GM19324 (cell line): ENCODE results near the gene GAPVD1.

Experiments used
- ATAC-seq: cut with Tn5 transposase; IDR thresholded peaks from one replicate; pipeline ENCODE4 v1.9.1; 2021; ENCODE audit warnings: mild to moderate bottlenecking, moderate library complexity; ENCODE audit not compliant: unreplicated experiment, low FRiP score

Gene GAPVD1

DNA sequence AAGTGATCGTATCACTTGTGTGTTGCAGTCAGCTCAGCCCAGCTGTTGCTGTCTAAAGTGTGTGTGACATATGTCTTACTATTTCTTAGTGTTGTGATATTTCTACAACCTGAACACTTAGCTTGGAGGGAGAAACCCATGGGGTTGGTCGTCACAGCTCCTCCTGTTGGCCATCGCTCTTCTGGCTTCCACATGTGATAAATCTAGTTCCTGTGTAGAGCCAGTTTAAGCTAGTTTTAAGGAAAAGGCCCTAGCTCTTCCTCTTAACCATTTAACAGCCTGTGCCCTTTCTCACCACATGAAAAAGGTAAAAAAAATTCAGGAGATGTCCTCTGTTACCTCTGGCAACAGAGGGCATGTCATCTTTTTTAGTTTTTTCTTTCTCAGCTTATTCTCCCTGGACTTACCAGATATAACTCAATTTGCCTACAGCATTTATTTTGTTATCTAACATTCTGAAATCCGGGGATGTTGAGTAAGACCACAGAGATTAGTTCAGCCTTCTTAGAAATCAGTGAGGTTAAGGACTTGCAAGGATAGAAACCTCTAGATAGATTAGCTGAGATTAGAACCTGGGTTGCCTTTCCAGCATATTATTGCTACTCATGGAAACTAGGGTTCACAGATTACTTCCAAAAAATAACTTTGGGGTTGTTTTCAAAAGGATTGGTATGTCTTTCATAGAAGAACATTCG is 100.4 kb downstream of the GAPVD1 start:
- no peak for ATAC-seq

DNA sequence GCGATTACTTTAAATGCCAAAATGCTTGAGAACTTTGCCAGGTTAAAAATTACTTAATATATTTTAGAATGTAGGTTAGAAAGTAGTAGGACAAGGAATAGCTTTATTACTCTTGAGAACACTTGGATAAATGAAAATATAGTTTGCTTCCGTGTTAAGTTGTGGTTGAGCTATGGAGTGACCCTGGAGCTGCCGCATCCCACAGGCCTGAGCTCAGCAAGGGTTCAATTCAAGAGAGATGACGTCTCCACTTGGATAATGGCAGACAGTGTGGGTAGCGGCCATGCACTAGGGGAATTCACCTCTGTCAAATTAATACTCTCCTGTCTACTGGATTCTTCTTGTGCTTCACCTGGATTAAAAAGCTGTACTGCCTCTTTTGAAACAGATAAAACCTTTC is 105.0 kb downstream of the GAPVD1 start:
- ATAC-seq = no peak

DNA sequence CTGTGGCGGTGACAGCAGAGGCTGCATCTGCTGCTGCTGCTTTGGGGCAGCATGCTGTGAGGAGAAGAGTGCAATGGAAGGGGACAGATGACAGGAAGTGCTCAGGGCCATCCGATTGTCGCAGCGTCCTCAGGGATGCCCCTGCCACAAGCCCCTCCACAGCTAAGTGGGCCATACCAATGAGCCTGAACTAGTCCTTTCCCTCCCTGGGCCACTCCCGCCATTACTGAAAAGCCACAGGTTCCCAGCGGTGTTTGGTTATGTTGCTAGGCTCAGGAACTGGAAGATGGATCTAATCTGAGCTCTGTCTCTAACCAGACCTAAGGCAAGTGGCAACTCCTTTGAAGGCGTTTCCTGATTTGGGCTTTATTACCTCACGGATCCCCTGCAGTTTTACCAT is 109.2 kb downstream of the GAPVD1 start:
- no peak for ATAC-seq

DNA sequence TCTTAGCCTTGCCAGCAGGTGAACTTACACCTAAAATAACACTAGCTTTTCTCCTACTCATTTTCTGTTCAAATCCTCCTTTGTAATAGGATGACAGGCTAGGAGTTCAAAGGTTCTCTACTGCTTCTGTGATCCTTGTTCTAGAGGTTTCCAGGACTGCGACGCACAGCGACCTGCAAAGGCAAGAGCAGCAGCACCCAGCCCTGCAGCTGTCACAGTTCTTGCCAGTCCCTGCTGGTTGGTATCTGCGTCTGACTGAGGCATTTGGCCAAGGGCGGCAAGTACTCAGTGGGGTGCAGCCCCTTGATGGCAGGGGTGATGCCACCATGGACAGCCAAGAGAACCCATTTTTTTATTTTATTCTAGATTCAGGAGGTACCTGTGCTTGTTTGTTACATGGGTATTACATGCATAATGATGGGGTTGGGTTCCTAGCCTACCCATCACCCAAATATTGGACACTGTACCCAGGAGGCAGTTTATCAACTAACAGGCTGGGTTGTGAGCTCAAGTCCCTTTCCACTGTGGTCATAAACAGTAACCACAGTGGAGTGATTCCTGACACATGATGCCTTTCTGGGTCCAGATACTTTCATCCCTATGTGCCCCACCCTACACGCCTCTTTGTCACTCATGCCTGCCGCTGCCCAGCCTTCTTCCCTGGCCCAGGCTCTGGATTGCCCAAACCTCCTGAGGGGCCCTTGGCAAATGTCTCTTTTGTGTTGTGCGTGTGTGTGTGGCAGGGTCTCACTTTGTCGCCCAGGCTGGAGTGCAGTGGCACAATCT is 111.0 kb downstream of the GAPVD1 start:
- no peak for ATAC-seq

DNA sequence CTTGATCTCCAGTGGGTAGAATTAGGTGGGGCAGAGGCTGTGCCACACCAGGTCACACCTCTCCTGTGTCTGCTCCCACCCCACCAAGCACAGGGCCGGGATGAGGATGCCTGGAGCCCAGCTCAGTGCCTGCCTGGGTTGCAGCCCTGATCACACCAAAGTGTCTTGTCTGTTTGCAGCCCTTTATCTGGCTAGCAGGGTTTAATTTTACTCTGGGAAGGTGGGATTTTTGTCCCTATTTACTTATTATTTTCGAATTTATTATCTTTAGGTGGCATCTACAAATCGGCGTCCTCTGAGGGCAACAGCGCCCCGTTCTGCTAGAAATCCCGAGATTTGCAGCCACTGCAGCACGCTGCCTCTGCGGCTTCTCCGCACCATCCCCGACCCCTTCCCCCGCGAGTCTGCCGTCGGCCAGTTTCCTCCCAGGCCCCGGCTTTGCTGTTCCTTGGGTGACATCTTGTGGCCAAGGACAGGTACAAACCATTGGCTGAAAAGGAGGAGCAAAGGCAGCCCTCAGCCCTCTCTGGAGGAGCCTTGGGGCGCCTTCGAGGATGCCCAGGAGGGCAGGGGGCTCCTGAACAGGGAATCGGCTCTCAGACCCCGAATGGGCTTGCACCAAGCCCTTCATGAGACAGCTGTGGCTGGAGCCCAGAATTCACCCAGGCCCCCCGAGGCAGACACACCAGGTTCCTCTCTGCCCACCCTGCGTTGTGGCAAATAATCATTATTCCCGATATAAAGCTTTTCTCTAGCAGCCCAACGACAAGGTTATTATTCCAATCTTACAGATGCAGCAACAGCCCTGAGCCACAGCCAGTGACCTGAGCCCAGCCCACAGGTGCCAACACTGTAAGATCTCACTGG is 113.0 kb downstream of the GAPVD1 start:
- ATAC-seq = no peak

DNA sequence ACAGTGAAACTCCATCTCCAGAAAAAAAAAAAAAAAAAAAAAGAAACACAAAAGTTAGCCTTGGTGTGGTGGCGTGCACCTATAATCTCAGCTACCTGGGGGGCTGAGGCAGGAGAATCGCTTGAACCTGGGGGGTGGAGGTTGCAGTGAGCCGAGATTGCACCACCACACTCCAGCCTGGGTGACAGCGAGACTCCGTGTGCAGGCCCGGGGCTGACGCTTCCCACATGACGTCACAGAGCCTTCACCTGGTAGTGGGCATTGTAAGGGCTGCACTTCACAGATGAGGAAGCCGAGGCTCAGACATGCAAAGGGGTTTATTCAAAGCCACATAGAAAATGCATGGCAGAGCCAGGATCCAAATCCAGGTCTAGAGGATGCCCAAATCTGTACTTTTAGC is 114.2 kb downstream of the GAPVD1 start:
- ATAC-seq = no peak

DNA sequence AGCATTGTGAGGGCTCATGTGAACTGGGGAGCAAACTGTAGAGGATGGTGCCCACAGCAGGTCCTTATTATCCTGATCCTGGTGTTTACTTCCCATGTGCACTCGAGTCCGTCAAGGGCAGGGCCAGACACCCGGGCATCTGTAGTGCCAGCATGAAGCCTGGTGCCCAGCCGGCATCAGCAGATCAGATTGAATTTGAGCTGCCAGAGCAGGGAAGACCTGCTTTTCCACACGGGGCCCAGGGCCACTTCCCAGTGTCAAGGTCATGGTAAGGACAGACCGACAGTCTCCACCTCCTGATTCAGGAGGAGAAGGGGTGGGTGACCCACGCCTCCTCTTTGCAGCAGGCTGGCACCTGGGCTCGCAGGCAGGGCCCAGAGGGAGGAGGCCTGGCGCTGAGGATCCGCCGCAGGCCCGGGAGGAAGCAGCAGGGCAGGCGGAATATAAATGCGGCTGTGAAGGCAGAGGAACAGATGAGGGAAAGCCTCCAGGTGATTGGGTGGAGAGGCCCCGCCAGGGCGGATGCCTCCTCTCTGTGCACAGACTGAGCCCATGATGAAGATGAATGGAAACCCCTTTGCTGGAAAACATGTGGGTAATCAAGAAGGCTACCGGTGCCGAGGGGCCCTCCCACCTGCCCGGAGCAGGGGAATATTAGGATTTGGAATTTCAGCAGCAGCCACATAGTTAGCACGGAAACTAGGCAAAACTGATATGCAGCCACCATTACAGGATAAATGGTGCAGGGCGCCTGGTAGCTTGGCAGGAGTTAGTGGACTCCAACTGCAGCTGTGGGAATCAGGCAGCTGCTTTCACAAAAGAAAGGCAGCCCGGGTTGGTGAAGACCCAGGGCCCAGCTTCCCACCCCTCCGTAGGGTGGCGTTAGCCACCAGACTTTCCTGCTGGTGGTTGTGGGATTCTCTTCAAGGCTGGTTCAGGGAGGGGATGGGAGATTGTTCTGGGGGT is 114.9 kb downstream of the GAPVD1 start:
- ATAC-seq = no peak

DNA sequence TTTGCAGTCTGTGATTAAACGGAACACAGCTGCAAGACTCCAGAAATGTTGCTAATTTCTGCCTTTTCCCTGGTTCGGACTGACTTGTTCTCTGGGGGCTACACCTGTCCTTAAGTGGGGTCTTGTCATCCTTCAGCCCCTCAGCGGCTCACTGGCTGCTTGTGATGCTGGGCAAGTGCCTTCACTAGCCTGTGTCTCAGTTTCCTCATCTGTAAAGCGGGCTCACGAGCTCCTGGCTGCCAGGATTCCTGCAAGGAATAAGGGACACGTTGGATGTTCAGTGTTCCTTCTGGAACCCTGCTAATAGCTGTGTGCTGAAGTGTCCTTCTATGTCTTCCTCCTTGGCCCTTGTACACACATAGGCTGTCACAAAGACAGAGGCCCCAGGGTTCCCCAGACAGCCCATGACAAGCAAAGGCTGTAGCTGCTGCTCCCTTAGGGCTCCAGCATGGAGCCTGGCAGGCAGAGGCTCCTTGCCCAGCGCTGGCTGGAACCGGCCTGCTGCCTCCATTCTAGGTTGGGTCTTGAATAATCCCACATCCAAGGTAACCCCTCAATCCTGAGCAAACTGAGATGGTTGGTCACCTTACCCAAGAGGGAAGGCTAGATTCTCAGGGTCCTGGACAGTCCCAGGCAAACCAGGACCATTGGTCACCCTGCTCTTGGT is 116.1 kb downstream of the GAPVD1 start:
- no peak for ATAC-seq

DNA sequence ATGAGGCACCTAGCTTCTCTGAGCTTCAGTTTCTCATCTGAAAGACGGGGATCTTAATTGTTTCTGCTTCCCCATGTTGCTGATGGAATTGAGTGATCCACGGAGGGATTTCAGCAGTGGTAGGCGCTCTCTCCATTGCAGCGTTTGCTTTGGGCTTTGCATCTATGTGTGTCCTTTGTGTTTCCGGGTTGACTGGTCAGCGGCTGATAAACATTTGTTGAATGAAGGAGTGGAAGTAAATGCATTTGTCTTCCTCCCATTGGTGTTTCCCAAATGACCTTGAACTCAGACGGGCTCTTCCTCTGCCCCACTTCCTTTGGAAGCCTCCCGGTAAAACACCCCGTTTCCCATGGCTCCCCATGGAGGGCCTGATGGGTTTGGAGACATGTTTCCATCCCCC is 117.2 kb downstream of the GAPVD1 start:
- no peak for ATAC-seq

DNA sequence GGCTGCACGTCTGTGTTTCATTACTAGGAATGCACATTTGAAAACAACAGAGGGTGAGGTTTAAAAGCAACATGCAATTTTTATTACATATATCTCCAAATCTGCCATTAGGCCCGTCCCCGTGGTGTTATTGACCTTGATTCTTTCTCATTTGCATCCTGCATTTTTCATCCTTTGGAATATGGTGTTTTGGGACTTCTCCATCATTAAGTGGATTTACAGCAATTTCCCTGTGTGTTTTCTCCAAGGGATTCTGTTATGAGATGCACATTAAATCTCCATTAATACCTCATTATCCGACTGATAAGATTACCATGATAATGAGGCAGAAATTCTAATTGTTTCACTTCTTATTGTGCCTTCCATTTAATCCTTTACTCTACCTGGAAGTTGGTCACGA is 117.6 kb downstream of the GAPVD1 start:
- ATAC-seq = no peak

DNA sequence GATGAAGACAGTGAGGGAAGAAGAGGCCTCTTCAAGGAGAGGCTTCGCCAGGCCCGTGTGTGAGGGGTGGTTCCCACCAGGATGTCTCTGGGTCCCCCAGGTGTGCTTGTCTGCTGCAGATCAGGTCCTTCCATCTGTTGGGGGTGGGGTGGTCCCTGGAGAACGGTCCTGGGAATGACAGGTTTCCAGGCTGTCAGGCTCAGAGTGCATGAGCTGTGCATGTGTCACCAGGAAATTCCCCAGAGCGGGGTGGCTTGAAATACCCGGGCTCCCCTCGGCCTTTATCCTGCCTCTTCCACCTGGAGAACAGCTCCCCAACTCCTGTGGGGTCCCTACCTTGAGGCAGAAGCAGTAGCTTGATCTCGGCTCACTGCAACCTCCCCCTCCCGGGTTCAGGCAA is 118.8 kb downstream of the GAPVD1 start:
- ATAC-seq = no peak

DNA sequence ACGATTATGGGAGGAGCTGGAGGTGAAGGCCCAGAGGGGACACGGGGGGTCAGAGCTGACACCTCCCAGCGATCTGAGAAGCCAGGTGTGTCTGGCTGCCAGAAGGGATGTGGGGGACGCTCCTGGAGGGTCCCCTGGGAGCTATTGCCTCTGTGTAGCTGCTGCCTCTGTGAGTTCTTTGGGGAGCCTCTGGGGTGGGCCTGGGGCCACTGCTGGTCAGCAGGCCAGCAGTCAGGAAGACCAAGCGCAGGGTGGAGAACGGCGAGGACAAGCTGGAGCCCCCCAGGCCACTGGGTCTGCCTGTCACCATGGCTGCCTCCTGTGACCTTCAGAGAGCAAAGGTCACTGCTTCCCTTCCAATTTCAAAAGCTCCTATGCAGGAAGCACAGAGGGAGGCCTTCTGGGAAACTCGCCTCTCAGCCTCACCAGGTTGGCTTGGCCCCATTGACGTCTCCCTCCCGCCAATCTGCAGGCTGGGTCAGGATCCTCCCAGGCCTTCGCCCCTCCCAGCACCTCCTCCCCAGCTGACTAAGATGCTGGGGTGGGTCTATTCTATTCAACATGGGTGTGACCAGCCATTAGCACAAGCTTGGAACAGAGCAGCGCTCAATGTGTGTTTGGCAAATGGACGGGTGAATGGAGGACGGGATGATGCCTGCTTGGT is 126.4 kb downstream of the GAPVD1 start:
- no peak for ATAC-seq

DNA sequence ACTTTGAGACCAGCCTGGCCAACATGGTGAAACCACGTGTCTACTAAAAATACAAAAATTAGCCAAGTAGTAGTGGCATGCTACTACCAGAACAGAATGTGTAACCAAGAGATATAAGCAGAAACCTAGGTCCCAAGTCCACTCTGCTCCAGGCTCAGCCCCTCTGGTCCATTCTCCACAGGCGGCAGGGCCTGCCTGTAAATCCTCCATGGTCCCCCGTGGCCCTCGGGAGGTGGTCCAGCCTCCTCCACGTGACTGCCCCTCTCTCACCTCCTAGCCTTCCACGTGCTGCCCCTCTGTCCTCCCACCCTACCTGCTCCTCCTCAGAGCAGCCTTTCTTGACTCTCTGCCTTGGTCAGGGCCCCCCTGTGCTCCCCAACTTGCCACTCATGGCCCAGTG is 127.4 kb downstream of the GAPVD1 start:
- no peak for ATAC-seq

DNA sequence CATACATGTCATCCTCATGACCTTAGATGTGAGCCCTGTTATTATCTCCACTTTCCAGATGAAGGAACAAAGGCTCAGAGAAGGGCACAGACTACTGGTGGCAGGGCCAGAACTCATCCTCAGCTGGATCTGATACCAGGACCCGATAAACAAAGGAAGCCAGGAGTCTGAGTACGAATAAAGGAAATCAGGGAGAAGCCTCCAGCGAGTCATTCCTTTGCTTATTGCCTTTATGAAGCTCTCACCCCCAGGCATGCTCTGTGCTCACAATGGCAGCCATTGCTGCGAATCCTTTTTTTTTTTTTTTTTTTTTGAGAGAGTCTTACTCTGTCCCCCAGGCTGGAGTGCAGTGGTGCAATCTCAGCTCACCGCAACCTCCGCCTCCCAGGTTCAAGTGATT is 130.1 kb downstream of the GAPVD1 start:
- ATAC-seq = no peak

DNA sequence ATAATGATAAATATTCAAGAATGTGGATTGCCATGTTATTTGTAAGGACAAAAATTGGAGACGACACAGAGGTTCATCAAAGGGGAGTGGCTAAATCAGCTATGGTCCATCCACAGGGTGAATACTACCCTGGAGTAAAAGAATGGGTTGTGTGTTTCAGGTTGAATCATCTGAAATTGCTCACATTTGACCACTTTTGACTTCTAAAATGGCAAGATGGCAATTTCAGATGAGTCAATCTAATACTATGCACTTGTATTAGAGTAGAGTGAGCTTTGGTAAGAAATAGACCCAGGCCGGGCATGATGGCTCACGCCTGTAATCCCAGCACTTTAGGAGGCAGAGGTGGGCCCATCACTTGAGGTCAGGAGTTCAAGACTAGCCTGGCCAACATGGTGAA is 131.8 kb downstream of the GAPVD1 start:
- no peak for ATAC-seq

DNA sequence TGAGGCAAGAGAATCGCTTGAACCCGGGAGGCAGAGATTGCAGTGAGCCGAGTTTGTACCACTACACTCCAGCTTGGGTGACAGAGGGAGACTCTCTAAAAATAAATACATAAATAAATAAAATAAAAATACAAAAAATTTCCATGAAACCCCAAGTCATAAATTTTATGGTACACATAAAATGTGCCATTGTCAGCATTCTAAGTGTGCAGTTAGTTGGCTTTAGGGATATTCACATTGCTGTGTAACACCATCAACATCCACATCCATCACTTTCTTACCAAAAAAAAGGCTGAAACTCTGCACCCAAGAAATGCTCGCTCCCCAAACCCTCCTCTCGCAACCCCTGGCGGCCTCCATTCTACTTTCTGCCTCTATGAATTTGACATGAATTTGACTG is 135.2 kb downstream of the GAPVD1 start:
- no peak for ATAC-seq

DNA sequence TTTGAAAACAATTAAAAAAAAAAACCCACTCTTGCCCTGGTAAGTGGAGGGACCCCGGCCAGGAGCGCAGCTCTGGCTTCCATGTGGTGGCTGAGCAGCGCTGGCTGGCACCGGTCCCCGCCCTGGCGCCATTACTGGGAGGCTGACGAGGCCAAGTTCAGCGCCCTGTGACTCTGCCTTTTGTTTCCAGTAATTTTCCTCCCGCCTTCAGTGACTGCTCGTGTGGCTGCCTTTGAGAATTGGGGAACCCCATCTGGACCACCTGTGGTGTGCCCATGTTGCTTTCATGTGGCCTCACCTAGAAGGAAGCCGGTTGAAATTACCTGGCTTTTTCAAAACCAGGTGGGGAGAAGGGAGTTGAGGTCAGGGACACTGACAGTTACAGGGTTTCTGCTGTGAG is 136.1 kb downstream of the GAPVD1 start:
- ATAC-seq = no peak

DNA sequence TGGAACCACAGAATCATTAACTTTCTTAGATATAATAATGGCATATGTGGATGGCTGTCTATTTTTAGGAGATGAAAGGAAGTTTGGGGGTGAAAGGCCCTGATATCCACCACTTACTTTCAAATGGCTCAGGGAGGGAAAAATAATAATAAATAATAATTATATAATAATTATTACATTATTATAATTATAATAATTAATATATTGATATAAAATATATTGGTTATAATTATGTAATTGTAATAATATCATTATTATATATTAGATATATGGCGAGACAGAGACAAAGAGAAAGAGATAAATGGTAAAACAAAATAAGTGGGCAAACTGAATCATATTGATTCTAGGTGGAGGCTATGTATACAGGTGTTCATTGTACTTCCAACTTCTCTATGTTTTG is 136.6 kb downstream of the GAPVD1 start:
- no peak for ATAC-seq

DNA sequence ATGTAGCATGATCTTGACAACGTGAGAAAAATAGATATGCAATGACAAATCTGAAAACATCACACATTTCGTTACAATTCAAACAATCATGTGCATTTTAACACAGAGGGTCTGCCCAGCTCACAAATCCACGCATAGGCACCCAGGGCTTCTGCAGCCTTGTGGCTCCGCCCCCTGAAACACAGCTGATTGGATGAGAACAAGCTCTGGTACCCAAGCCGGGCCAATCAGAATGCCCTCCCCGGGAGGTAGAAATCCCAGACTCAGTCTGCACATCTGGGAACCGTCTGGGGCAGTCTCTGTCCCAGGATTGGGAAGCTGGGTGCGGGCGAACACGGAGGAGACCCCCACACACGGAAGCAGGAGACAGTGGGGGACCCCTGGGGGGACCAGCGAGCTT is 137.5 kb downstream of the GAPVD1 start:
- no peak for ATAC-seq
